SK-MEL-5 (cell line): ENCODE measurements around the gene RBL2. TPM values are rescaled to one million over a fixed set of nuclear protein-coding genes. Genes with fewer than 3 reads are reported as not detected.
A peak's percentile ranks its signal among the peaks of the same experiment; 100 is the strongest.
"Not testable (repeated sequence)": the region's sequence is repeated elsewhere in the genome, so short reads cannot be mapped to it uniquely, and the experiment has no call there.

Source experiments
- DNase-seq: peaks from one replicate; pipeline ENCODE4 v3.0.0-alpha.2; 2016; ENCODE audit warnings: low read depth, low spot score
- in situ Hi-C: cut with HindIII; loops from 2 replicates; pipeline ENCODE4 v1.10.0; 2016; ENCODE audit warnings: low sequenced_read_pairs, high pct_unique_total_duplicates, low pct_unique_long_range_greater_than_20kb
- total RNA-seq: library from RNA; depleted of rRNA; stranded (reverse); fragments of >200 nt; shearing (Covaris generic); gene quantifications from 2 replicates; pipeline ENCODE4 v1.2.3, GENCODE V29; 2014

Gene RBL2
- total RNA-seq, 1 experiment from 2014 or later, result 33.8 TPM

GRCh38 chr16:53517851-53518250, 83.6 kb downstream of the RBL2 start:
- DNase-seq, result no peak
- in situ Hi-C loops, result no loop called here

GRCh38 chr16:53518550-53519416, 84.5 kb downstream of the RBL2 start:
- peak; percentile 41 for DNase-seq

DNA sequence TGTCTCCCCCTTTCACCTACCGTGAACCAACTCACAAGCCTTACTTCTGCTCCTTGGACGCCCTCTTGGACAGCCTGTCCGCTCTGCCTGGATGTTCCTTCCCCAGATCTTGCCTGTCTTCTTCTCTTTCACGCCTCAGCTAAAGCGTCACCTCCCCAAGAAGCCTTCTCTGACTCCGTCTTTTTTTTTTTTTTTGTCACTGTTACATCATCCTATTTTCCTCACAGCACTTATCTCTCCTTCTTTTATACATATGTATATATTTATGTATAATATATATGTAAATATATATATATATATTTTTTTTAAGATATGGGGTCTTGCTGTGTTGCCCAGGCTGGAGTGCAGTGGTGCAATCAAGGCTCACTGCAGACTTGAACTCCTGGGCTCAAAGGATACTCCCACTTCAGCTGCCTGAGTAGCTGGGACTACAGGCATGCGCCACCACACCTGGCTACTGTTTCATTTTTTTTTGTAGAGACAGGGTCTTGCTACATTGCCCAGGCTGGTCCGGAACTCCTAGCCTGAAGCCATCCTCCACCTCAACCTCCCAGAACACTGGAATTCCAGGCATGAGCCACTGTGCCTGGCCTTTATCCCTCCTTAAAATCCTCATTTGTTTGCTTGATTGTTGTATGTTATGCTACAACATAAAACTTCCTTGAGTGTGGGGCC, 85.3 kb downstream of the RBL2 start:
- no peak for DNase-seq
- in situ Hi-C loops, result no loop called here

More at GRCh38 chr16:53518550-53519416, 84.5 kb downstream of the RBL2 start:
- in situ Hi-C loops, result no loop called here

GRCh38 chr16:53523126-53523804, 89.0 kb downstream of the RBL2 start:
- in situ Hi-C loops, result no loop called here
- no peak for DNase-seq

DNA sequence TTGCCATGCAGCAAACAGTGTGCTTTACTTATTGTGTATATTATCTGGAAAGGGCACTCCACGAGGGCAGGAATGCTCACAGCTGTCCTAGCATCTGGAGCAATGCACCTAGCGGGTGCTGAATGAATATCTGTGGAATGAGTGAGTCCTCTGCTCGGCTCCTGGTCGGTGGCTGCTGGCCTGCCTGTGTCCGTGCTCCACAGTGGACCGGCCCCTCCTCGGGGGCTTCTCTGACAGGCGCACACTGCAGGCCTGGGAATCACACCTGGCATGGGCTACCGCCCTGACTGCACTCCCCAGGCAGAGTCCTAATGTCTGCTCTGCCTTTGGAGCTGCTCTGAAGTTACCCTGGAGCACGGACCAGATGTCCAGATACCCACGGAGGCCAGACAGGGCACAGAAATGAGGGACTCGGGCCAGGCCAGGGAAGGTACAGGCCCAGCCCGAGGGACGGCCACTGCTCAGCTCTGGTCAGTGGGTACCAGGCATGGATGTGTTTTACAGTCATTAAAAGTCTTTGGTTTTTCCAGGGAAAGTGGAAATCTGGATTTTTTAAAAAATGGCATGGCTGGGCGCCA, 89.8 kb downstream of the RBL2 start:
- in situ Hi-C loops, result no loop called here
- DNase-seq, result no peak

DNA sequence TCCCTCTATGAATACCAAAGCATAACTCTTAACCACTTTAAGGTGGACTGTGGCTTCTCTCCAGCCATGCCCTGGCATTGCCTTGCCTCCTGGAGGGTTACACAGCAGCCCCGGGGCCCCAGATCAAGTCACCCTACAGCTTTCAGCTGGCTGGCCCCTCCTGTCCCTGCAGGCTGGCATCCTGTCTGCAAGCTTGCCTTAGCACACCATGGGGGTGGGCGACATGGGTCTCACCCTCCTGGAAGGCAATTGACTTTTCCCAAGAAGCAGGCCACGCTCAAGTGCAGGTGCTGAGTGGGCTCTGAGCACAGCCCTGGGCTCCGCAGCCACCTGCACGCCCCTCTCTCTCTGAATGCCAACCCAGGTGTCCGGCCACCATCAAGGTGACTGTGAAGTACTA, 94.5 kb downstream of the RBL2 start:
- in situ Hi-C loops, result no loop called here
- DNase-seq, result no peak

GRCh38 chr16:53529513-53529912, 95.2 kb downstream of the RBL2 start:
- no peak for DNase-seq
- in situ Hi-C loops, result no loop called here

- in situ Hi-C loops, result no loop called here
Observed at GRCh38 chr16:53530046-53530445, 95.8 kb downstream of the RBL2 start.

DNA sequence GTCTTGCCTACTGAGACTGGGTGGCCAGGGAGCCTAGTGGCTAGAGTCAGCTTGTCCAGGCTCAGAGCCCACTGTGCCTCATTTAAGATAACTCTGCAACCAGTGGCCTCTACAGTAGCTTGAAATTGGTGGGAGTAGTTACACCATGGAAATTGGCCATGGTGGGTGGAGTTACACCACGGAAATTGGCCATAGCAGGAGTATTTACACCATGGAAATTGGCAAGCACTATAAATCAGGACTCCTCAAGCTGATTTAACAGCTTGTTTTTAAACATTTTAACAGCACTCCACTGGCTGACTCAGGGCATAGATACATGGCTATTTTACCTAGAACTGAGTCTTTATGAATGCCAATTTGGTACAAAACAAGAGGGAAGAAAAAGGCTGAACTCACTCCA, 96.5 kb downstream of the RBL2 start:
- in situ Hi-C loops, result no loop called here

More at GRCh38 chr16:53530046-53530445, 95.8 kb downstream of the RBL2 start:
- DNase-seq, result no peak

DNA sequence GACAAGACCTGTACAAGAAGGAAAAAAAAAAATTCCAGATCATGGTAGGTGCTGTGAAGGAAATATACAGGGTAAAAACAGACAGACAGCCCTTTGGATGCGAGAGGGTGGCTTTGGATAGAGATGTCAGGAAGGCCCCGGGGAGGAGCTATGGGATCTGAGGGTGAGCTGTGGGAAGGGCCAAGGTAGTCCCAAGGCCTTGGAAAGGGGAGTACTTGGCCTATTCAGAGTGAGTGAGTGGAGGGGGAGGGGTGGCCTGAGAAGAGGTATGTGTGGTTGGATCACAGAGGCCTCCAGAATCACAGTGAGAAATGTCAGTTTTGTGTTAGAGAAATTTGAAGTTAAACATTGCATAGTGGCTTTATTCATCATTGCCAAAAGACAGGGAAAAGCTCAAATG, 99.9 kb downstream of the RBL2 start:
- no peak for DNase-seq
- in situ Hi-C loops, result no loop called here

More for the DNA sequence above, 96.5 kb downstream of the RBL2 start:
- no peak for DNase-seq

- in situ Hi-C loops, result no loop called here
- no peak for DNase-seq
Observed at GRCh38 chr16:53537626-53538025, 103.4 kb downstream of the RBL2 start.

DNA sequence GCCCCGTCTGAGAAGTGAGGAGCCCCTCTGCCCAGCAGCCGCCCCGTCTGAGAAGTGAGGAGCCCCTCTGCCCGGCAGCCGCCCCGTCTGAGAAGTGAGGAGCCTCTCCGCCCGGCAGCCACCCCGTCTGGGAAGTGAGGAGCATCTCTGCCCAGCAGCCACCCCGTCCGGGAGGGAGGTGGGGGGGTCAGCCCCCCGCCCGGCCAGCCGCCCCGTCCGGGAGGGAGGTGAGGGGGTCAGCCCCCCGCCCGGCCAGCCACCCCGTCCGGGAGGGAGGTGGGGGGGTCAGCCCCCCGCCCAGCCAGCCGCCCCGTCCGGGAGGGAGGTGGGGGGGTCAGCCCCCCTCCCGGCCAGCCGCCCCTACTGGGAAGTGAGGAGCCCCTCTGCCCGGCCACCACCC, 105.1 kb downstream of the RBL2 start:
- DNase-seq, in situ Hi-C loops: not testable (repeated sequence)

- DNase-seq, in situ Hi-C loops: not testable (repeated sequence)
Observed at GRCh38 chr16:53539759-53540718, 105.8 kb downstream of the RBL2 start.
